ENCODE results near the gene PSMG2. TPM values are rescaled to one million over a fixed set of nuclear protein-coding genes. Genes with fewer than 3 reads are reported as not detected.

PSMG2 gene
- total RNA-seq, 2 experiments from 2014 or later: 112 to 133 TPM

- DNase-seq: no peak
- ChIA-PET CTCF (interaction anchor here (0.9 to 1.0 kb wide), 2 partner anchors 178 to 197 kb away, joined by 3 read pairs; no protein-coding TSS in a partner anchor), POLR2A (no interaction called here)
- Mint-ChIP-seq H3K9me3 (no peaks in the 10 kb centered on the region), H3K36me3 (ENCODE audit: low read depth) (no peaks in the 10 kb centered on the region), H3K27ac (no peak overlapping the region), H3K4me3 (no peak overlapping the region), H3K27me3 (no peaks in the 10 kb centered on the region), H3K4me1 (no peaks in the 10 kb centered on the region)
Observed at GRCh38 chr18:12737243-12737902, 34.5 kb downstream of the PSMG2 start.

- Mint-ChIP-seq H3K27me3 (no peaks in the 10 kb centered on the region), H3K27ac (no peak overlapping the region), H3K36me3 (ENCODE audit: low read depth) (no peaks in the 10 kb centered on the region), H3K9me3 (no peaks in the 10 kb centered on the region), H3K4me1 (peaks cover 3% of the 10 kb centered on the region), H3K4me3 (no peak overlapping the region)
- POLR2A ChIA-PET: no interaction called here
- DNase-seq: no peak
- CTCF ChIA-PET: no interaction called here
Observed at GRCh38 chr18:12741351-12741750, 38.5 kb downstream of the PSMG2 start.

GRCh38 chr18:12742453-12742852 is 39.6 kb downstream of the PSMG2 start:
- ChIA-PET POLR2A (no interaction called here), CTCF (interaction anchor here (0.7 to 0.8 kb wide), 2 partner anchors 155 to 210 kb away, joined by 4 read pairs; no protein-coding TSS in a partner anchor)
- H3K36me3 Mint-ChIP-seq (ENCODE audit: low read depth): no peaks in the 10 kb centered on the region
- peaks cover 3% of the 10 kb centered on the region for H3K4me1 Mint-ChIP-seq
- H3K4me3 Mint-ChIP-seq: no peak overlapping the region
- no peaks in the 10 kb centered on the region for H3K9me3 Mint-ChIP-seq
- no peaks in the 10 kb centered on the region for H3K27me3 Mint-ChIP-seq
- no peak overlapping the region for H3K27ac Mint-ChIP-seq
- no peak for DNase-seq

- POLR2A ChIA-PET: no interaction called here
- no peaks in the 10 kb centered on the region for H3K9me3 Mint-ChIP-seq
Observed at GRCh38 chr18:12744103-12744502, 41.3 kb downstream of the PSMG2 start.

GRCh38 chr18:12745095-12745795 is 42.4 kb downstream of the PSMG2 start:
- H3K27me3 Mint-ChIP-seq: no peaks in the 10 kb centered on the region

More at GRCh38 chr18:12744103-12744502, 41.3 kb downstream of the PSMG2 start:
- Mint-ChIP-seq H3K4me1 (peaks cover 10% of the 10 kb centered on the region), H3K27ac (no peak overlapping the region), H3K27me3 (no peaks in the 10 kb centered on the region), H3K4me3 (no peak overlapping the region), H3K36me3 (ENCODE audit: low read depth) (no peaks in the 10 kb centered on the region)
- no peak for DNase-seq
- CTCF ChIA-PET: interaction anchor here (0.7 to 3.0 kb wide), 14 partner anchors 9 to 190 kb away, joined by 3 to 24 read pairs (median 3); no protein-coding TSS in a partner anchor

GRCh38 chr18:12747530-12748315 is 44.9 kb downstream of the PSMG2 start:
- Mint-ChIP-seq H3K4me1 (peaks cover 28% of the 10 kb centered on the region), H3K4me3 (no peak overlapping the region), H3K27ac (no peak overlapping the region), H3K9me3 (no peaks in the 10 kb centered on the region), H3K36me3 (ENCODE audit: low read depth) (no peaks in the 10 kb centered on the region), H3K27me3 (no peaks in the 10 kb centered on the region)
- DNase-seq: no peak
- ChIA-PET CTCF (interaction anchor here (0.9 to 2.4 kb wide), 3 partner anchors 13 to 186 kb away, joined by 3 to 8 read pairs (median 3); no protein-coding TSS in a partner anchor), POLR2A (no interaction called here)

More at GRCh38 chr18:12745095-12745795, 42.4 kb downstream of the PSMG2 start:
- H3K9me3 Mint-ChIP-seq: no peaks in the 10 kb centered on the region
- H3K4me1 Mint-ChIP-seq: peaks cover 21% of the 10 kb centered on the region
- H3K27ac Mint-ChIP-seq: no peak overlapping the region
- H3K4me3 Mint-ChIP-seq: no peak overlapping the region
- no peak for DNase-seq
- POLR2A ChIA-PET: no interaction called here
- CTCF ChIA-PET: interaction anchor here (0.6 to 3.0 kb wide), 7 partner anchors 22 to 439 kb away, joined by 3 to 24 read pairs (median 3); no protein-coding TSS in a partner anchor
- H3K36me3 Mint-ChIP-seq (ENCODE audit: low read depth): no peaks in the 10 kb centered on the region

- H3K27ac Mint-ChIP-seq: peak overlapping the region; percentile 31
- no peaks in the 10 kb centered on the region for H3K36me3 Mint-ChIP-seq (ENCODE audit: low read depth)
- CTCF ChIA-PET: interaction anchor here (0.7 to 2.4 kb wide), 5 partner anchors 14 to 186 kb away, joined by 3 to 8 read pairs (median 3); no protein-coding TSS in a partner anchor
- POLR2A ChIA-PET: interaction anchor here (0.5 kb wide), 1 partner anchor 130 kb away, joined by 3 read pairs; no protein-coding TSS in a partner anchor
- peaks cover 28% of the 10 kb centered on the region for H3K4me1 Mint-ChIP-seq
- no peaks in the 10 kb centered on the region for H3K9me3 Mint-ChIP-seq
- H3K4me3 Mint-ChIP-seq: no peak overlapping the region
- H3K27me3 Mint-ChIP-seq: no peaks in the 10 kb centered on the region
- DNase-seq: no peak
Observed at GRCh38 chr18:12748671-12749070, 45.8 kb downstream of the PSMG2 start.

- ChIA-PET POLR2A (no interaction called here), CTCF (interaction anchor here (0.5 to 2.4 kb wide), 6 partner anchors 18 to 185 kb away, joined by 3 to 8 read pairs (median 4); no protein-coding TSS in a partner anchor)
- Mint-ChIP-seq H3K36me3 (ENCODE audit: low read depth) (no peaks in the 10 kb centered on the region), H3K27me3 (no peaks in the 10 kb centered on the region), H3K27ac (peak overlapping the region; percentile 44), H3K4me1 (peaks cover 28% of the 10 kb centered on the region), H3K9me3 (no peaks in the 10 kb centered on the region), H3K4me3 (no peak overlapping the region)
- DNase-seq: no peak
Observed at GRCh38 chr18:12749121-12749520, 46.3 kb downstream of the PSMG2 start.

GRCh38 chr18:12750076-12750714 is 47.4 kb downstream of the PSMG2 start:
- CTCF ChIA-PET: interaction anchor here (0.6 to 2.4 kb wide), 9 partner anchors 8 to 184 kb away, joined by 3 to 8 read pairs (median 4); no protein-coding TSS in a partner anchor
- Mint-ChIP-seq H3K4me1 (peaks cover 26% of the 10 kb centered on the region), H3K27me3 (no peaks in the 10 kb centered on the region), H3K9me3 (no peaks in the 10 kb centered on the region), H3K27ac (peak overlapping the region; percentile 84), H3K36me3 (ENCODE audit: low read depth) (no peaks in the 10 kb centered on the region), H3K4me3 (peak overlapping the region; percentile 8)
- POLR2A ChIA-PET: no interaction called here
- peak; percentile 61 for DNase-seq

- Mint-ChIP-seq H3K36me3 (ENCODE audit: low read depth) (no peaks in the 10 kb centered on the region), H3K4me1 (peaks cover 26% of the 10 kb centered on the region), H3K9me3 (no peaks in the 10 kb centered on the region), H3K27ac (peak overlapping the region; percentile 84), H3K27me3 (no peaks in the 10 kb centered on the region), H3K4me3 (no peak overlapping the region)
- CTCF ChIA-PET: interaction anchor here (0.6 to 1.7 kb wide), 5 partner anchors 8 to 140 kb away, joined by 3 to 6 read pairs (median 5); no protein-coding TSS in a partner anchor
- POLR2A ChIA-PET: interaction anchor here (0.5 kb wide), 1 partner anchor 25 kb away, joined by 3 read pairs; no protein-coding TSS in a partner anchor
- DNase-seq: no peak
Observed at GRCh38 chr18:12750715-12751502, 48.1 kb downstream of the PSMG2 start.

- no peaks in the 10 kb centered on the region for H3K9me3 Mint-ChIP-seq
- POLR2A ChIA-PET: no interaction called here
- DNase-seq: no peak
Observed at GRCh38 chr18:12751503-12751884, 48.7 kb downstream of the PSMG2 start.

More at GRCh38 chr18:12751503-12751884, 48.7 kb downstream of the PSMG2 start:
- Mint-ChIP-seq H3K4me3 (no peak overlapping the region), H3K4me1 (peaks cover 26% of the 10 kb centered on the region), H3K27ac (peak overlapping the region; percentile 36), H3K27me3 (no peaks in the 10 kb centered on the region), H3K36me3 (ENCODE audit: low read depth) (peaks cover under 1% of the 10 kb centered on the region)
- CTCF ChIA-PET: no interaction called here

Data from activated CD4-positive, alpha-beta T cell treated with anti-CD3 and anti-CD28 coated beads, Interleukin-2, amount 10 ng/mL, durations not matched to agents 7 days and 5 days (primary cell).